Astrocyte (in vitro differentiated cells and primary cell): ENCODE data around the gene RNF123.

Source experiments
- EZH2 ChIP-seq: IDR thresholded peaks from 2 replicates; pipeline ENCODE4 v1.6.1; 2012; ENCODE audit warnings: mild to moderate bottlenecking, low read length, inconsistent platforms; ENCODE audit not compliant: insufficient read depth
- TF ChIP-seq, protein P1 (sequence below): IDR thresholded peaks from 2 replicates; pipeline ENCODE4 v1.5.1; 2011; ENCODE audit warnings: low read depth, mild to moderate bottlenecking, inconsistent platforms, low read length, moderate library complexity; ENCODE audit not compliant: insufficient read depth

DNA sequence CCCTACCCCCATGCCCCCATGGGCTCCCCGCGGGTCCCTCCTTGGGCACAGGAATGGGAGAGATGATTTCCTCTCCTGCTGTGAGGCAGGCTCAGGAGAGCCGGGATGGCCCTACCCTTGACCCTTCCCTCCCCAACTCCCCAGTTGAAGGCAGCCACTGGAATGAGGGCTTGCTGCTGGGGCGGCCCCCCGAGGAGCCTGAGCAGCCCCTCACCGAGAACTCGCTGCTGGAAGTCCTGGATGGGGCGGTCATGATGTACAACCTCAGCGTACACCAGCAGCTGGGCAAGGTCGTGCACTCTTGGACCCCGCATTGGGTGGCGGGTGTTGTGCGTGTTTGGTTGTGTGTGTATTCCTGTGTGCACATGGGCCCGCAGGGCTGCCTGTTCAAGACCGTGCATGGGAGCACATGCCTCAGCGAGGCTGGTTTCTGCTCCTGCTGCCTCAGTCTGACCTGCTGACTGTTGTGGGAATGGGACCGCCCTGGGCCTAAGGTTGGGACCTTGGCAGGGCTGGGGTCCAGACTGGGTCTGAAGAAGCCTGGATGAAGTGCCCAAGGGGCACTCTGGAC is 16.1 kb downstream of the RNF123 start:
- TF ChIP-seq, protein P1, sequence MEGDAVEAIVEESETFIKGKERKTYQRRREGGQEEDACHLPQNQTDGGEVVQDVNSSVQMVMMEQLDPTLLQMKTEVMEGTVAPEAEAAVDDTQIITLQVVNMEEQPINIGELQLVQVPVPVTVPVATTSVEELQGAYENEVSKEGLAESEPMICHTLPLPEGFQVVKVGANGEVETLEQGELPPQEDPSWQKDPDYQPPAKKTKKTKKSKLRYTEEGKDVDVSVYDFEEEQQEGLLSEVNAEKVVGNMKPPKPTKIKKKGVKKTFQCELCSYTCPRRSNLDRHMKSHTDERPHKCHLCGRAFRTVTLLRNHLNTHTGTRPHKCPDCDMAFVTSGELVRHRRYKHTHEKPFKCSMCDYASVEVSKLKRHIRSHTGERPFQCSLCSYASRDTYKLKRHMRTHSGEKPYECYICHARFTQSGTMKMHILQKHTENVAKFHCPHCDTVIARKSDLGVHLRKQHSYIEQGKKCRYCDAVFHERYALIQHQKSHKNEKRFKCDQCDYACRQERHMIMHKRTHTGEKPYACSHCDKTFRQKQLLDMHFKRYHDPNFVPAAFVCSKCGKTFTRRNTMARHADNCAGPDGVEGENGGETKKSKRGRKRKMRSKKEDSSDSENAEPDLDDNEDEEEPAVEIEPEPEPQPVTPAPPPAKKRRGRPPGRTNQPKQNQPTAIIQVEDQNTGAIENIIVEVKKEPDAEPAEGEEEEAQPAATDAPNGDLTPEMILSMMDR, result no peak
- no peak for TF ChIP-seq EZH2
